HEK293 (cell line): ENCODE data around the gene SRC.

Experiments used
- KLF9 ChIP-seq: fragments of 450-650 bp; formaldehyde crosslinking; IDR thresholded peaks from 2 replicates; pipeline ENCODE4 v1.5.1; 2016; ENCODE audit warnings: missing biosample characterization, missing genetic modification characterization, low read depth
- SP2 ChIP-seq: fragments of 450-650 bp; formaldehyde crosslinking; IDR thresholded peaks from 2 replicates; pipeline ENCODE4 v1.5.1; 2016; ENCODE audit warnings: missing biosample characterization, missing genetic modification characterization
- TCF7L2 ChIP-seq: IDR thresholded peaks from 2 replicates; pipeline ENCODE4 v1.6.1; 2011; ENCODE audit warnings: low read depth, mild to moderate bottlenecking, inconsistent platforms, low read length, moderate library complexity, borderline replicate concordance
- ZBTB8A ChIP-seq: fragments of 450-650 bp; formaldehyde crosslinking; IDR thresholded peaks from 2 replicates; pipeline ENCODE4 v1.5.1; 2016; ENCODE audit warnings: missing biosample characterization, missing genetic modification characterization
- ZNF133 ChIP-seq: fragments of 450-650 bp; formaldehyde crosslinking; IDR thresholded peaks from 2 replicates; pipeline ENCODE4 v1.5.1; 2016; ENCODE audit warnings: missing biosample characterization, missing genetic modification characterization
- ZNF146 ChIP-seq: fragments of 450-650 bp; formaldehyde crosslinking; IDR thresholded peaks from 2 replicates; pipeline ENCODE4 v1.5.1; 2016; ENCODE audit warnings: missing biosample characterization, missing genetic modification characterization
- ZNF175 ChIP-seq: fragments of 450-650 bp; formaldehyde crosslinking; IDR thresholded peaks from 2 replicates; pipeline ENCODE4 v1.5.1; 2016; ENCODE audit warnings: missing biosample characterization, missing genetic modification characterization
- ZNF302 ChIP-seq: fragments of 450-650 bp; formaldehyde crosslinking; IDR thresholded peaks from 2 replicates; pipeline ENCODE4 v1.5.1; 2016; ENCODE audit warnings: missing biosample characterization, missing genetic modification characterization, low read depth
- ZNF623 ChIP-seq: fragments of 450-650 bp; formaldehyde crosslinking; IDR thresholded peaks from 2 replicates; pipeline ENCODE4 v1.5.1; 2016; ENCODE audit warnings: missing biosample characterization, missing genetic modification characterization
- ZNF76 ChIP-seq: fragments of 450-650 bp; formaldehyde crosslinking; IDR thresholded peaks from 2 replicates; pipeline ENCODE4; 2016; ENCODE audit warnings: low read depth, missing biosample characterization, missing genetic modification characterization, borderline replicate concordance
- ZNF768 ChIP-seq: fragments of 450-650 bp; formaldehyde crosslinking; IDR thresholded peaks from 2 replicates; pipeline ENCODE4 v1.5.1; 2018; ENCODE audit warnings: missing biosample characterization, mild to moderate bottlenecking, missing genetic modification characterization
- TF ChIP-seq, protein P1 (sequence below): fragments of 450-650 bp; formaldehyde crosslinking; IDR thresholded peaks from 2 replicates; pipeline ENCODE4 v1.5.1; 2016; ENCODE audit warnings: missing biosample characterization, missing genetic modification characterization
- TF ChIP-seq, protein P2 (sequence below): fragments of 450-650 bp; formaldehyde crosslinking; IDR thresholded peaks from 2 replicates; pipeline ENCODE4 v1.5.1; 2016; ENCODE audit warnings: missing biosample characterization, missing genetic modification characterization

GRCh38 chr20:37333848-37334318 lies 12.1 kb upstream of the SRC start:
- TF ChIP-seq, protein P1, sequence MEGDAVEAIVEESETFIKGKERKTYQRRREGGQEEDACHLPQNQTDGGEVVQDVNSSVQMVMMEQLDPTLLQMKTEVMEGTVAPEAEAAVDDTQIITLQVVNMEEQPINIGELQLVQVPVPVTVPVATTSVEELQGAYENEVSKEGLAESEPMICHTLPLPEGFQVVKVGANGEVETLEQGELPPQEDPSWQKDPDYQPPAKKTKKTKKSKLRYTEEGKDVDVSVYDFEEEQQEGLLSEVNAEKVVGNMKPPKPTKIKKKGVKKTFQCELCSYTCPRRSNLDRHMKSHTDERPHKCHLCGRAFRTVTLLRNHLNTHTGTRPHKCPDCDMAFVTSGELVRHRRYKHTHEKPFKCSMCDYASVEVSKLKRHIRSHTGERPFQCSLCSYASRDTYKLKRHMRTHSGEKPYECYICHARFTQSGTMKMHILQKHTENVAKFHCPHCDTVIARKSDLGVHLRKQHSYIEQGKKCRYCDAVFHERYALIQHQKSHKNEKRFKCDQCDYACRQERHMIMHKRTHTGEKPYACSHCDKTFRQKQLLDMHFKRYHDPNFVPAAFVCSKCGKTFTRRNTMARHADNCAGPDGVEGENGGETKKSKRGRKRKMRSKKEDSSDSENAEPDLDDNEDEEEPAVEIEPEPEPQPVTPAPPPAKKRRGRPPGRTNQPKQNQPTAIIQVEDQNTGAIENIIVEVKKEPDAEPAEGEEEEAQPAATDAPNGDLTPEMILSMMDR (tag by site-specific recombination): no peak
- no peak for TF ChIP-seq KLF9 (tag by site-specific recombination)
- no peak for TF ChIP-seq SP2
- no peak for TF ChIP-seq ZBTB8A (tag by site-specific recombination)
- TF ChIP-seq ZNF146 (tag by site-specific recombination): no peak
- no peak for TF ChIP-seq ZNF133
- TF ChIP-seq ZNF175 (tag by site-specific recombination): no peak
- TF ChIP-seq, protein P2, sequence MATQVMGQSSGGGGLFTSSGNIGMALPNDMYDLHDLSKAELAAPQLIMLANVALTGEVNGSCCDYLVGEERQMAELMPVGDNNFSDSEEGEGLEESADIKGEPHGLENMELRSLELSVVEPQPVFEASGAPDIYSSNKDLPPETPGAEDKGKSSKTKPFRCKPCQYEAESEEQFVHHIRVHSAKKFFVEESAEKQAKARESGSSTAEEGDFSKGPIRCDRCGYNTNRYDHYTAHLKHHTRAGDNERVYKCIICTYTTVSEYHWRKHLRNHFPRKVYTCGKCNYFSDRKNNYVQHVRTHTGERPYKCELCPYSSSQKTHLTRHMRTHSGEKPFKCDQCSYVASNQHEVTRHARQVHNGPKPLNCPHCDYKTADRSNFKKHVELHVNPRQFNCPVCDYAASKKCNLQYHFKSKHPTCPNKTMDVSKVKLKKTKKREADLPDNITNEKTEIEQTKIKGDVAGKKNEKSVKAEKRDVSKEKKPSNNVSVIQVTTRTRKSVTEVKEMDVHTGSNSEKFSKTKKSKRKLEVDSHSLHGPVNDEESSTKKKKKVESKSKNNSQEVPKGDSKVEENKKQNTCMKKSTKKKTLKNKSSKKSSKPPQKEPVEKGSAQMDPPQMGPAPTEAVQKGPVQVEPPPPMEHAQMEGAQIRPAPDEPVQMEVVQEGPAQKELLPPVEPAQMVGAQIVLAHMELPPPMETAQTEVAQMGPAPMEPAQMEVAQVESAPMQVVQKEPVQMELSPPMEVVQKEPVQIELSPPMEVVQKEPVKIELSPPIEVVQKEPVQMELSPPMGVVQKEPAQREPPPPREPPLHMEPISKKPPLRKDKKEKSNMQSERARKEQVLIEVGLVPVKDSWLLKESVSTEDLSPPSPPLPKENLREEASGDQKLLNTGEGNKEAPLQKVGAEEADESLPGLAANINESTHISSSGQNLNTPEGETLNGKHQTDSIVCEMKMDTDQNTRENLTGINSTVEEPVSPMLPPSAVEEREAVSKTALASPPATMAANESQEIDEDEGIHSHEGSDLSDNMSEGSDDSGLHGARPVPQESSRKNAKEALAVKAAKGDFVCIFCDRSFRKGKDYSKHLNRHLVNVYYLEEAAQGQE: no peak
- TF ChIP-seq TCF7L2: no peak
- TF ChIP-seq ZNF76 (tag by site-specific recombination): no peak
- TF ChIP-seq ZNF768 (tag by site-specific recombination): no peak
- TF ChIP-seq ZNF623: no peak
- no peak for TF ChIP-seq ZNF302 (tag by site-specific recombination)
